ENCODE measurements around the gene FYCO1. TPM values are rescaled to one million over a fixed set of nuclear protein-coding genes. Genes with fewer than 3 reads are reported as not detected.
"Not testable (repeated sequence)": the region's sequence is repeated elsewhere in the genome, so short reads cannot be mapped to it uniquely, and the experiment has no call there.

FYCO1 gene
- total RNA-seq, 1 donor from 2014 or later, result 73.2 TPM

- no peak for DNase-seq
Observed at GRCh38 chr3:46010519-46011113, 15.0 kb upstream of the FYCO1 start.

GRCh38 chr3:46008058-46008457 lies 12.4 kb upstream of the FYCO1 start:
- DNase-seq, result no peak

DNA sequence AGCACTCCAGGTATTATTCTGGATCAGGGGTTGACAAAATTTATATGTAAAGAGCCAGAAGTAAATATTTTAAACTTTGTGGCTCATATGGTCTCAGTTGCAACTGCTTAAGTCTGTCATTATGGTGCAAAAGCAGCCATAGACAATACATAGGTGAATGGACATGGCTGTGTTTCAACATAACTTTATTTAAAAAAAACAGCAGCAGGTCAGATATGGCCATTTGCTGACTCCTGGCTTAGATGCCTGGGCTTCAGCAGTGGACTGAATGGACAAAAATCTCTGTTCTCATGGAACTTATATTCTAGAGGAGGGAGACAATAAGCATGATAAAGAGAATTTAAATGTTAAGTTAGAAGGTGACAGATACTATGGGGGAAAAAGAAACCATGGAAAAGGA lies 11.7 kb upstream of the FYCO1 start:
- no peak for DNase-seq

GRCh38 chr3:46006238-46007032 lies 10.8 kb upstream of the FYCO1 start:
- peak; percentile 31 for DNase-seq

DNA sequence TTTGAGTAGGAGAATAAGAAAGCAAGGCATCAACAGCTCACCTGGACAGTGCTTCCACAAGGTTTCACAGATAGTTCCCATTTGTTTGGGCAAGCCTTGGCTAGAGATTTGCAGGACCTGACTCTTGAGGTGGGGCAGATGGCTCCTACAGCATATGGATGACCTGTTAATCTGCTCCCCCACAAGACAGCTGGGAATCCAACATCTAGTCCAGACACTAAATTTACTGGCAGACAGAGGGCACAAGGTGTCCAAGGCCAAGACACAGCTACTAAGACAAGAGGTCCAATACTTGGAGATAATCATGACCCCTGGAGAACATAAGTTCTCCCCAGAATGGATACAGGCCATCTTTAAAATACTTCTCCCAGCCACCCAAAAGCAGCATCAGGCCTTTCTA lies 8.1 kb upstream of the FYCO1 start:
- not testable (repeated sequence) for DNase-seq

DNA sequence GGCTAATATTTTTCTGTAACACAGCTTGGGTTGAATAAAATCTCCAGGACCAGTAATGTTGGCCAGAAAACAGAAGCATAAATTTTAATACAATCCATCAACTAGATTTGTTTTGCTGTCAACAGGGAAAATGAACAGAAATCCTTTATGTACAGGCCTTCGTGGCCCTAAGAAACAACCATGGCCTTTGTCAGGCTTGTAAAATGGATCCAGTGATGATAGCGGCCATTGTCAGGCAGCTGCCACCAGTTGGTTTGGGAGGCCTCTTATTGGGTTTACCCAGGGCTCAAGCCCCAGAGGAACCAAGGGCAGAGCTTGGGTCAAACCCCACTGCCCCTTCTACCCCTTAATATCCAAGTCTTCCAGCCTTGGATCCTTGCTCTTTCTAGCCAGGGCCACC lies 5.6 kb upstream of the FYCO1 start:
- no peak for DNase-seq

- DNase-seq, result no peak
Observed at GRCh38 chr3:45997942-45998341, 2.3 kb upstream of the FYCO1 start.

DNA sequence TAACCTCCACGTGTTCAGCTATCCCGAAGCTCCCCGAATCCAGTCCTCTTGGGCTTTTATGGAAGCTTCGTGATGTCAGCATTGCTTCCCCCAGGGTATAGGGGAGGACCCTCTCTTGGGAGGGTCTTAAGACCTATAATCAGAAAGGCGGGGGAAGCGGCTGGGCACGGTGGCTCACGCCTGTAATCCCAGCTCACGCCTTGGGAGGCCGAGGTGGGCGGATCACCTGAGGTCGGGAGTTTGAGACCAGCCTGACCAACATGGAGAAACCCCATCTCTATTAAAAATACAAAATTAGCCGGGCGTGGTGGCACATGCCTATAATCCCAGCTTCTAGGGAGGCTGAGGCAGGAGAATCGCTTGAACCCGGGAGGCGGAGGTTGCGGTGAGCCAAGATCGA lies 1.9 kb upstream of the FYCO1 start:
- DNase-seq, result not testable (repeated sequence)

DNA sequence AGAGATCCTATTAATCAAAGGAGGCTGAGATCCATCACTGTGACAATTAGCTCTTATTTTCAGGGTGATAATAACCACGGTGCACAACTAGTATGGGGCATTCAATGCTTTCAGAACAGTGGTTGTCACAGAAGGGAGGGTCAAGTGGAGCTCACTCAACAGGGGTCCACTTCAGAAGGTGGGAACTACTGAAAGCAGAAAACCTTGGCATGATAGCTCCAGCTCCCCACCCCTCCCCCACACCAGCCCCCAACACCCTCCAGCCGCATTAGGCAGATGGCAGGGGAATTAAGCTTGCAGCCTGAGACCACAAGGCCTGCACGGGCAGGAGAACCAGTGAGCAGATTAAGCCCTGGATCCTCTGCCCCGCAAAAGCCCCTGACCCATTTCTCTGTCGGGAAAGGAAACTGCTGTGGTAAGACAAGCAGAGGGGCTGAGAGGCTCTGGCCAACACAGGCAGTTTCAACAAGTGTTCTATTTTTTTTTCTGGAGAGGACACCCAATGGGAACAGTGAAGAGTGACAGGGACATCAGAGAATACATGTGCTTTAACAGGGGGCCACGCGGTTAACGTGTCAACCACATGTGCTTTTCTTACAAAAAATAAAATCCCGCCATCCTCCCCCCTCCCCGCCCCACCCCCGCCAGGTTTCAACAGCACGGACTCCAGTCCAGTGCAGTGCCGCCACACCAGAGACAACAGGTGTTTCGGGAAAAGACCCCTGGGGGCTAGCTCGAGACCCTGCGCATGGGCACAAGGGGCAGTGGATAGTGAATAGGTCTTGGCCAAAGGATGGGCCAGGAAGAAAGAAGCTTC lies 997 bp downstream of the FYCO1 start:
- DNase-seq, result peak; percentile 50

- no peak for DNase-seq
Observed at GRCh38 chr3:45993421-45994027, 2.1 kb downstream of the FYCO1 start.

GRCh38 chr3:45992821-45993221 lies 2.8 kb downstream of the FYCO1 start:
- no peak for DNase-seq

- no peak for DNase-seq
Observed at GRCh38 chr3:45992133-45992729, 3.4 kb downstream of the FYCO1 start.

- DNase-seq, result no peak
Observed at GRCh38 chr3:45991341-45991740, 4.3 kb downstream of the FYCO1 start.

- no peak for DNase-seq
Observed at GRCh38 chr3:45990181-45990580, 5.4 kb downstream of the FYCO1 start.

DNA sequence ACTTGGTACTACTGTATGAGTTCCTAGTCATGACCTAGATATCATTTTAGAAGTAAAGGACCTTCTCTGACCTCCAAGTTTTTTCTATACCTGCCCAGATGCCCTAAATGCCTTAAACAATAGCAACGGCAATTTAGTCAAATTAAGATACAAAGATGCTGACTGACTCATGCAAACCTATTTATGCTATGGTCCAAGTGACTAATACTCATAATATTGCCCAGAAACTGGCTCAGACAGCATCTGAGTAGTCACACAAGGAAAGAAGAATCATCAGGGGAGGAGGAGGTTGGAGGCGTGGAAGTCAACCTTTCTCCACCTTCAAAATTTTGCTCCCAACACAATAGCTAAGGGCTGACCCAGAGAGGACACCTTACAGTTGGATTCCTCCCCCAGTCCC lies 6.8 kb downstream of the FYCO1 start:
- no peak for DNase-seq

GRCh38 chr3:45988362-45988761 lies 7.3 kb downstream of the FYCO1 start:
- DNase-seq, result peak; percentile 34

GRCh38 chr3:45987368-45988291 lies 8.0 kb downstream of the FYCO1 start:
- DNase-seq, result peak; percentile 88

GRCh38 chr3:45986303-45986982 lies 9.2 kb downstream of the FYCO1 start:
- DNase-seq, result no peak

DNA sequence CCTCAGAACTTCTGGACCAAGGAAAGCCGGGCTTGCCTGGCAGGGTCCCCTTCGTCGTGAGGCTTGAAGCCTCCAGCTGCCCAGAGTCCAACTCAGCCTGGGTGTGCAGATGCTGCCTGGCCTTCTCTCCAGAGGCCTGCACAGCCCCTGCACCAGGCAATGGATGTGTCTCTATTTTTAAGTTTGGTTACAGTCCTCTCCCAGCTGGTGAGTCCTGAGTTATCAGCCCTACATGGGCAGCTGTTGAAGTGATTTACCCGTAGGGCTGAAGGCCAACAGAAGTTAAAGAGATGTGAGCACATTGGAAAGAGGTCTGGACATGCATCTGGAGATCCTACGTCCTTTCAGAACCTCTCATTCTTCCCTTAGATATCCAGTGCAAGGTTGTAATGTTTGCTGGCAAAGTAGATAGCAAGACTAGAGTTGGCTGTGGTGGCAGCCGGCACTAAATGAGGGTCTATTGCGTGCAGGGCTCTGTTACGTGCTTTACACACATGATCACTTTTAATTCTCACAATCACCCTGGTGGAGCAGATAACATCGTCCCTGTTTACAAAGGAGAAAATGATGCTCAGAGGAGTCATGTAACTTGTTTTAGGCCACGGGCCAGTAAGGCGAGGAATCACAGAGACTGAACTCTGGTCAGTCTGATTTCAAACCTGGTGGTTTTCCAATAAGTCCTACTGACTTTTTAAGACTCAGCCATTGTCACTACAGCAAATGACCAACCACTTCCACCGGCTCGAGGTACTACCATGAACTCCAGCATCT lies 9.9 kb downstream of the FYCO1 start:
- peak; percentile 86 for DNase-seq

All from tongue (tissue), 2 donors.